DMS 273 treated with DMSO at 0.1 percent for 48 hours (cell line): ENCODE data around the gene LRRC42.
"Not testable (repeated sequence)": the region's sequence is repeated elsewhere in the genome, so short reads cannot be mapped to it uniquely, and the experiment has no call there.

Source experiments
- DNase-seq: peaks from one replicate; lab custom pipeline; 2025; lab: John Stamatoyannopoulos, UW

LRRC42 gene

DNA sequence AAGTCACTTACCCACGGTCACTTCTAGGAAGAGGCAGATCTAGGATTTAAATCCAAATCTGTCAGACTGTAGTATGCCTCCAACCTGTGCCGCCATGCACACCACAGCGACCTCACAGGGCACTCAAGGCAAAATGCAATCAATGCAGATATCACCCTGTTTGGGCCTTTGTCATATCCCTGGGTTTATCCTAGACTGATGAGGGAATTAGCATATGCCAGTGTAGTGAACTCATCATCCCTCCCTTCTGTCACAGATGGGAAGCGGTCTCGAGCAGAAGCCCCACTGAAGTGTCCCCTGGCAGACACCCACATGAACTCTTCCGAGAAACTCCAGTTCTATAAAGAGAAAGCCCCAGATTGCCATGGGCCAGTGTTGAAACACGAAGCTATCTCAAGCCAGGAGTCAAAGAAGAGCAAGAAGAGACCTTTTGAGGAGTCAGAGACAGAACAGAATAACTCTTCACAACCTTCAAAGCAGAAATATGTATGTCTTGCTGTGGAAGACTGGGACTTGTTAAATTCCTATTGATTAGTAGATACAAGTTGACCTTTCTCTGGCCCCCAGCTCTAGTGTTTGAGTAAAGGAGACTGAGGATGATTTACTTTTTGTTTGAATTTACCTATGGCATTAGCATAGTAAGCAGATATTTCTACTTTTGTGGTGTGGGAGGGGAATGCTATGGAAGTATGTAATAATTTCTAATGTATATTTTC is 21.4 kb downstream of the LRRC42 start:
- DNase-seq = no peak

DNA sequence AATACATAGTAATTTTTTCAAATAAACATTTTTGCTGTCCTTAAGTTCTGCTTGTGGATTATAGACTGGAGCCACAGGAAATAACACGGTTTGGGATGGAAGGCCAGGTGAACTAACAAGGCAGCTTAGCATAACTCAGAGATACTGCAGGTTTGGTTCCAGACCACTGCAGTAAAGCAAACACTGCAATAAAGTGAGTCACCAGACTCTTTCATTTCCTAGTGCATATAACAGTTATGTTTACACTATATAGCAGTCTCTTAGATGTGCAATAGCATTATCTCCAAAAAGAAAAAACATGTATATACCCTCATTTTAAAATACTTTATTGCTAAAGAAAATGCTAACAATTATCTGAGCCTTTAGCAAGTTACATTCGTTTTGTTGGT is 22.0 kb downstream of the LRRC42 start:
- DNase-seq = no peak

DNA sequence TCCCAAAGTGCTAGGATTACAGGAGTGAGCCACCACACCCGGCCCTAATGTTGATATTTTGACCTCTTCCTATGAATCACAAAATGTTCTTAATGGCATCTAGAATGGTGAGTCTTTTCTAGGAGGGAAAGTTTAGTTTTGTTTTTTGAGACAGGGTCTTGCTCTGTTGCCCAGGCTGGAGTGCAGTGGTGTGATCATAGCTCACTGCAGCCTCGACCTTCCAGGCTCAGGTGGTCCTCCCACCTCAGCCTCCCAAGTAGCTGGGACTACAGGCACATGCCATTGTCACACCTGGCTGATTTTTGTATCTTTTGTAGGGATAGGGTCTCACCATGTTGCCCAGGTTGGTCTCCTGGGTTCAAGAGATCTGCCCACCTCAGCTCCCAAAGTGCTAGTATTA is 23.2 kb downstream of the LRRC42 start:
- DNase-seq = not testable (repeated sequence)

DNA sequence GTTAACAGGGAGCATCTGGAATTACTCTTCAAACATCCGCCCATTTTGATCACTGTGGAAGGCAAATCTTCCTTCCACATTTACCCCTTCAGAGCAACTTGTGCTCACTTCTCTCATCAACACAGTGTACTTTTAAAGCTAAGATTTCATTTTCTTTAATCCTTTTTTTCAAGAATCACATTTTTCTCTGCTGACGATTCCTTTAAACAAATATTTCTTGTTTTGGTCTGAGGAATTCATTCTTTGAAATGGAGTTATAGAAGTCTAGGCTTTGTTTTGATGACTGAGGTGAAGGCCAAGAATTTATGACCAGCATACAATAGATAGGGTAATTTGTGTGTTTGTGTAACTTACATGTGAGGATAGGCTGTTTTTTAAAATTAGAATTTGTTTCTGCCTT is 25.6 kb downstream of the LRRC42 start:
- DNase-seq = no peak

DNA sequence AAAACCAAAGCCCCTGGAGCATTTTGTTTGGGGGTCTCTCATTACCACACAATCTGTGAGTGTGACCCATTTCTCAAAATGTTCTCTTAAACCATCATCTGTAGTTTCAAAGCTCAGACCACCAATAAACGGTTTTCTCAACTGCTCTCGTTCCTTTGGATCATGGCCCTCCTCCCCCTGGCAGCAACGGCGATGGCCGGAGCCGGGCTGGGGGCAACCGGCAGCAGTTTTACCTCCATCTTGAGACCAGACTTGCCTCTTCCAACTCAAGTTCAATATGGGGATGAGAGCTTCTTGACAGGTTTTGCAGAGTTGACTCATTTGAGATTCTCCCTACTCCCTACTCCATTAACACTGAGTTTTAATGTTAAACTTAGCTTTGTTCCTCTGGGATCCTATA is 29.7 kb downstream of the LRRC42 start:
- DNase-seq = no peak

DNA sequence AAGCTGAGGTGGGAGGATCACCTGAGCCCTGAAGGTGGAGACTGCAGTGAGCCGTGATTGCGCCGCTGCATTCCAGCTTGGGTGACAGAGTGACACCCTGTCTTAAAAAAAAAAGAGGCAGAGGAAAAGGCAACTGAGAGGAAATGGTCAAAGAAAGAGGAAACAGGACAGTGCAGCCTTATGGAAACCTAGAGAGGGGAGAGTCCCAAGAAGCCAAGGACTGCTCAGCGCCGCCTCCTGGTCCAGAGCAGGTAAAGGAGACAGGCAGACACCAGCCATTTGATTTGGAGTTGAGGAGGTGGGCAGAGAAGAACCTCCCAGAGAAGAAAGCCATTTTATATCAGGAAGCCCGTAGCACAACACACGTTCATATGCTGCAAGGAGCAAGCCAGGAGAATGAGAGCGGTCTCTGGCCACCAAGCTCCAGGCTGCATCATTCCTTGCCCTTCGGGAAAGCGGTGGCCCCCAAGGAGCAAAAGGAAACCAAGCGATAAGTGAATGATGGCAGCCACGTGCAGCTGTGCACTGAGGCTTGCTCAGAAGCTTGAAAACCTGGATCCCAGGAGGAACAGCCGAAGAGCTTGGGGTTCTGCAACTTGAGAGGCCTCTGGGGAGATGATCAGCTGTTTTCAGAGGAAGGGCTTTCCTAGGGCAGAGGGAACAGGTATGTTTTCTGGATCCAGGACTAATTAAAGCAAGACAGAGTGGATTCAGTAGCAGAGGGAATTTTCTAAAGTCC is 33.7 kb downstream of the LRRC42 start:
- no peak for DNase-seq

DNA sequence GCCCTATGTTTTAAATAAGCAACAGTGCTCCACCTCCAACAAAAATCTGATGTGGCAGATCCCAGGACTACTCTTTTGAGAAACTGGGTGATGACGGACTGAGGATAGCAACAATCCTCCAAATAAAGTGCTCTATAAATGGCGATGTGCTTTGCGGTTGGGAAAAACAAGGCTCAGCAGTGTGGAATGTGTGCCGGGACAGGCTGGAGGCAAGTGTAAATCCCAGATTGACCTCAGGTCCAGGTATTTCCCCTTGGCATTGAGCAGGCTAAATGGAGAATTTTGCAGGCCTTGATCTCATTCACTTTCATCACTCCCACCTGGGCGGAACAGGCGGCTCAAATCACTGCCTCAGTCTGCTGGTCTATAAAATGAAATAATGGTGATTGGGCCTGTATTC is 35.1 kb downstream of the LRRC42 start:
- DNase-seq = no peak

DNA sequence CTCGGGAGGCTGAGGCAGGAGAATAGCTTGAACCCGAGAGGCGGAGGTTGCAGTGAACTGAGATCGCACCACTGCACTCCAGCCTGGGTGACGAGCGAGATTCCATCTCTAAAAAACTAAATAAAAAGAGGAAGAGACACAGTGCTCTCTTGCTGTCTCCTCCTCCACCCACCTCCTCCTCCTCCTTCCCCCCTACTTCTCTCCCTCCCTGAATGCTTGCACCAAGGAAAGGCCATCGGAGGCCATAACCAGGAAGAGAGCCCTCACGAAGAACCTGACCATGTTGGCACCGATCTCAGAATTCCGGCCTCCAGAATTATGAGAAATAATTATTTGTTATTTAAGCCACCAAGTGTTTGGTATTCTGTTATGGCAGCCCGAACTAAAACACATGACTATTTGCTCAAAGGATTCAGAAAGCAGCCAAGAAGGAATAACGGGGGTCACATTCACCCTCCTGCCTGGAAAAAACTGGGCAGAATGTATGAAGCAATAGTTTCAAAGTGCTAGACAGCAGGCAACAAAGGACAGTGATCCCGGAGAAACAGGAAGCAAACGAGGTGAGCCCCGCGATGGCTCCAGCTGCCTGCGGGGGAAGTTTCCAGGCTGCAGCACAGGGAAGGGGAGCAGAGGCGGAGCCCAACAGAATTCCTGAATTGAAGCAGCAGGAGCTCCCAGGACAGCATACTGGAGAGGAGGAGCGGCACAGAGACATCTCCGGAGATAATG is 36.0 kb downstream of the LRRC42 start:
- DNase-seq = no peak

DNA sequence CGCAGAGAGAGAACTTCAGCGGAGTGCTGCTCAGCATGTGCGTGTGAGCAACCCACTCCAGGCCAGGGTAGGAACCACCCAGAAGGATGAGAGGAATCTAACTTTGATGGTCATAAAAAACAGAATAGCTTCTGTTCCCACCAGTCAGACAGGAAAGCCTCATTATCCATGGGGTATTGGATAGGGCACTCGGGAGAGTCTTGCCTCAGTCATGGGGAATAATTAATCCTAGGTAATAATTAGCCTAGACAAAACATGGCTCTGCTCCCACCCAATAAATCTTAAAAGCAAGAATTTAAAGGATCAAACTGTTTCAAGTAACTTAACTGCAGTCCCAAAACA is 36.6 kb downstream of the LRRC42 start:
- DNase-seq = no peak

DNA sequence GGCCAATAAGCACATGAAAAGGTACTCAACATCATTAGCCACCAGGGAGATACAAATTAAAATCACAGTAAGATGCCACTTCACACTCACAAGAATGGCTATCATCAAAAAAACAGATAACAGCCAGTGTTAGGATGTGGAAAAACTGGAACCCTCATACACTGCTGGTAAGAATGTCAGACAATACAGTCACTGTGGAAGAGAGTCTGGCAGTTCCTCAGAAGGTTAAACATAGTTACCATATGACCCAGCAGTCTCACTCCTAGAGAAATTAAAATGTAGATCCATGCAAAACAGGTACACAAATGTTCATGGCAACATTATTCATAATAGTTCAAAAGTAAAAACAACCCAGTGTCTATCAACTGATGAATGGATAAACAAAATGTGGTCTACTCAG is 38.6 kb downstream of the LRRC42 start:
- DNase-seq = no peak

DNA sequence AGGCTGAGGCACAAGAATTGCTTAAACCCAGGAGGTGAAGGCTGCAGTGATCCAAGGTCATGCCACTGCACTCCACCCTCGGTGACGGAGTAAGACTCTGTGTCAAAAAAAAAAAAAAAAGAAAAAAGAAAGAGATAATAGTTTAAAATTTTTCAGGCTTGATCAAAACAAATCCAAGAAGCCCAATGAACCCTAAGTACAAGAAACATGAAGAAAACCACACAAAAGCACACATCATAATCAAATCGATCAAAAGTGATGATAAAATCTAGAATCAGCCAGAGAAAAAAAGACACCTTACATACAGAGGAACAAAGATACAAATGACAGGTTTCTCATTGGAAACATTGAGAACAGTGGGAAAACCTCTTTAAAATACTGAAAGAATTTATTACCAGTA is 40.3 kb downstream of the LRRC42 start:
- no peak for DNase-seq

DNA sequence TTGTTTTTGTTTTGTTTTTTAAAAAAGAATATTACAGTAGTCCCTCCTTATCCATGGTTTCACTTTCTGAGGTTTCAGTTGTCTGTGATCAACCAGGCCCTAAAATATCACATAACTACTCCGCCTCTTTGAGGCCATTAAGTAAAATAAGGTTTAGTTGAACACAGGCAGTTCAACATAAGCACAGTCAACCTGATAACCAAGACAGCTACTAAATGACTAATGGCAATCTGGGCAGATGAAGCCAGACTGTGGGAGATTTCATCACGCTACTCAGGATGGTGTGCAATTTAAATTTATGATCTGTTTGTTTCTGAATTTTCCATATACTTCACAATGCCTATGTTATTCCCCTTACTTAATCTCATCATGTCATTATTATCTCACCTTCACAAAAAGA is 41.7 kb downstream of the LRRC42 start:
- no peak for DNase-seq

DNA sequence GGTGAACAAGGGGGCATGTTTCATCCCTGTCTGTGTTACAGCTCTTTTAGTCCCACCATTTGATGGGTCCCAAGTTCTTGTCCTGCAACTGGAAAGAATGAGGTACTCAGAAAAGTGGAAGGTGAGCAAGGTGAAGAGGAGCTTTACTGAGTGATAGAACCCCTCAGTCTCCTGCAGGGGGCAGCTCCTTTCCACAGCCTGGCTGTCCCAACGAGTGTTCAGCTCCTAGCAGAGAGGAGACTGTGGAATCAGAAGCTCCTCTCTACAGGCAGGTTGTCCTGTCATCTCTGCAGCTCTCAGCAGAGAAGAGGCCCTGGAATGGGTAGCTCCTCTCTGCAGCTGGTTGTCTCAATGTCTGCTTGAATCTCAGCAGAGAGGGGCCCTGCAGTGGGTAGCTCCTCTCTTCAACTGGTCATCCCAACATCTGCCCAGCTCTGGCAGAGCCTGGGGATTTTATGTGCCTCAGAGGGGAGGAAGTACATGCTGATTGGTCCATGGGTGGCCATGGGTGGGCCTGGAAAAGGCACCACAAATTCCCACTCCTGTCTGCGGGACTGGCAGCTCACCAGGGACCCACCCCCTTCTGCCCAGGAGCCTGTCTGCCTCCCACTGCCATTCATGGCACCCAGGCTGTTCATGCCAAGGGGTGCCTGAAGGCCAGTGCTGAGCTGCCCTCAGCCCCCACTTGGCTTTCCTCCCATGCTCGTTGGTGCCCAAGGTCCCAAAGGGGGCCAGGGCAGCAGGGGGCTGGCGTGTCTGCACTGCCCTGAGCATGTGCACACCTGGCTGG is 46.1 kb downstream of the LRRC42 start:
- DNase-seq = no peak

DNA sequence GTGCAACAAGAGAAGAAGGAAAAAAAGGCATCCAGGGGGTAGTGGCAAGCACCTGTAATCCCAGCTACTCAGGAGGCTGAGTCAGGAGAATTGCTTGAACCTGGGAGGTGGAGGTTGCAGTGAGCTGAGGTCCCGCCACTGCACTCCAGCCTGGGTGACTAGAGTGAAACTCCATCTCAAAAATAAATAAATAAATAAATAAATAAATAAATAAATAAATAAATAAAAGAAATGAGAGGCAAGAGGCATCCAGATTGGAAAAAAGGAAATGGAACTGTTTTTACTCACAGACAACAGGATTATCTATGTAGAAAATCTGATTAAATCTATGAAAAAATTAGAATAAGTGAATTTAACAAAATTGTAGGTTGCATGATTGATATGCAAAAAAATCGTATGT is 48.4 kb downstream of the LRRC42 start:
- DNase-seq = not testable (repeated sequence)

DNA sequence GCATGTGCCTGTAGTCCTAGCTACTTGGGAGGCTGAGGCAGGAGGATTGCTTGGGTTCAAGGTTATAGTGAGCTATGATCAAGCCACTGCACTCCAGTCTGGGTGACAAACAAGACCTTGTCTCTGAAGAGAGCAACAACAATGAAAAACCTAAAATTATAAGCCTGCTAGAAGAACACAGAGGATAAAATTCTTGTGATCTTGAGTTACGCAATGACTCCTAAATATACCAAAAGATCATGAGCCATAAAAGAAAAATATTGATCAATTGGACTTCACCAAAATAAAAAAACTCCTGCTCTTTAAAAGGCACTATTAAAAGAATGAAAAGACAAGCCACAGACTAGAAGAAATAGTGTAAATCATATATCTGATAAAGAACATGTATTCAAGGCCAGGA is 49.5 kb downstream of the LRRC42 start:
- DNase-seq = no peak

DNA sequence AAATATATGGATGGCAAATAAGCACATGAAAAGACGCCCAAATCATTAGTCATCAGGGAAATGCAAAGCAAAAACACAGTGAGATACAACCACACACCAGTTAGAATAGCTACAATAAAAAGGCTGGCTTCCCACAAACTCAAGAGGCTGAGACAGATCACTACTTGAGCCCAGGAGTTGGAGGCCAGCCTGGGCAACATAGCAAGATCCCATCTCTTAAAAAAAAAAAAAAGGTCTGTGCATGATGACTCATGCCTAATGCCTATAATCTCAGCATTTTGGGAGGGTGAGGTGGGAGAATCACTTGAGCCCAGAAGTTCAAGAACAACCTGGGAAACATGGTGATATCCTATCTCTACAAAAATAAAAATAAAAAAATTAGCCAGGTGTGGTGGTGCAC is 52.1 kb downstream of the LRRC42 start:
- no peak for DNase-seq

DNA sequence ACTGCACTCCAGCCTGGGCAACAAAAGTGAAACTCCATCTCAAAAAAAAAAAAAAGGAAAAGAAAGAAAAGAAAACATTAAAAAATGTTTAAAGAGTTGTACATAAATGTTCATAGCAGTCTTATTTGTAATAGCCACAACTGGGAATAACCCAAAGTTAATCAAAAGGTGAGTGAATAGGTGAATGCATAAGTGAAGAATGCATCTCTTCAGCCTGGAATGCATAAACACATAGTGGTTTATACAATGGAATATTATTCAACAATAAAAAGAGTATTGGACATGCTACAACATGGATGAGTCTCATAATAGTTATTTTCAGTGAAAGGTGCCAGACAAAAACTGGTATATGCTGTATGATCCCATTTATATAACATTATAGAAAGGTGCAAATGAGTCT is 53.8 kb downstream of the LRRC42 start:
- DNase-seq = no peak

DNA sequence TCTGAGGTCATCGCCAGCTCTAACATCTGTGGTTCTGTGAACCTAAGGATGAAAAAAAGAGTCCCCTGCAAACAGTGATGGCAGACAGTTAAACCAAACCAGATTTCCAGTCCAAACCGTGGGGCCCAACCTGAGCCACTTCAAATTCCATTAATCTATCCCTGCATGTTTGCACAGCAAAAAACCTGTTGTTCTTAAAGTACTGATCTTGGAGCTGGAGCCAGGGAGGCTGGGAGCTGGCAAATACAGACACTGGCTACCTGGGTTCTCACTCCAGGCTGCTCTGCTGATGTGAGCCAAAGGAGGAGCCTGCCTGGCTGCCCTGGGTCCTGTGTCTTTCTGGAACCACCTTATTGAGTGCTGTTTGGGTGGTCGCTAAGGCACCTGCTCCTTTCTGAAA is 55.4 kb downstream of the LRRC42 start:
- DNase-seq = no peak

DNA sequence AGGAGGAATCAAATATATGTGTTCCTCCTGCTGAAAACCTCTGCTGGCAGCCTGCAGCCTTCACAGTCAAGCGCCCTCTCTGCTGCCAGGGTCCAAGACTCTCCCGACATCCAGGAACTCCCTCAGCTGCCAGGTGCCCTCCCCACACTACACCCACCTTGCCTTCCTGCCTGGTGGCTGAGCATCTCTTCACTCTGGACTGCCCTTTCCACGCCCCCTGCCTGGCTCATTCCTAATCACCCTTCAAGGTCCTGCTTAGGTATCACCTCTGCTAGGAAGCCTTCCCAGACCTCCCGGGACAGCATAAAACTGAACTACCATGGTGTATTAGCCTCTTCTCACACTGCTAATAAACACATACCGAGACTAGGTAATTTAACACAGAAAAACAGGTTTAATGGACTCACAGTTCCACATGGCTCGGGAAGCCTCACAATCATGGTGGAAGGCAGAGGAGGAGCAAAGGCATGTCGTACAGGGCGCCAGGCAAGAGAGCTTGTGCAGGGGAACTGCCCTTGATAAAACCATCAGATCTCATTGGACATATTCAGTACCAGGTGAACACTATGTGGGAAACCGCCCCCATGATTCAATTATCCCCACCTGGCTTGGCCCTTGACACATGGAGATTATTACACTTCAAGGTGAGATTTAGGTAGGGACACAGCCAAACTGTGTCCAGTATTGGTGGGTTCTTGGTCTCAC is 56.5 kb downstream of the LRRC42 start:
- DNase-seq = no peak

DNA sequence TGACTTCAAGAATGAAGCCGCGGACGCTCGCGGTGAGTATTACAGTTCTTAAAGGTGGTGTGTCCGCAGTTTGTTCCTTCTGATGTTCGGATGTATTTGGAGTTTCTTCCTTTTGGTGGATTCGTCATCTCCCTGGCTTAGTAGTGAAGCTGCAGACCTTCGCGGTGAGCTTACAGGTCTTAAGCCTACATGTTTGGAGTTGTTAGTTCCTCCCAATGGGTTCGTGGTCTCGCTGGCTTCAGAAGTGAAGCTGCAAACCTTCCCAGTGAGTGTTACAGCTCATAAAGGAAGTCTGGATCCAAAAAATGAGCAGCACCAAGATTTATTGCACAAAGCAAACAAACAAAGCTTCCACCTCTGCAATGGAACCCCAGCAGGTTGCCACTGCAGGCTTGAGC is 57.1 kb downstream of the LRRC42 start:
- DNase-seq = no peak

DNA sequence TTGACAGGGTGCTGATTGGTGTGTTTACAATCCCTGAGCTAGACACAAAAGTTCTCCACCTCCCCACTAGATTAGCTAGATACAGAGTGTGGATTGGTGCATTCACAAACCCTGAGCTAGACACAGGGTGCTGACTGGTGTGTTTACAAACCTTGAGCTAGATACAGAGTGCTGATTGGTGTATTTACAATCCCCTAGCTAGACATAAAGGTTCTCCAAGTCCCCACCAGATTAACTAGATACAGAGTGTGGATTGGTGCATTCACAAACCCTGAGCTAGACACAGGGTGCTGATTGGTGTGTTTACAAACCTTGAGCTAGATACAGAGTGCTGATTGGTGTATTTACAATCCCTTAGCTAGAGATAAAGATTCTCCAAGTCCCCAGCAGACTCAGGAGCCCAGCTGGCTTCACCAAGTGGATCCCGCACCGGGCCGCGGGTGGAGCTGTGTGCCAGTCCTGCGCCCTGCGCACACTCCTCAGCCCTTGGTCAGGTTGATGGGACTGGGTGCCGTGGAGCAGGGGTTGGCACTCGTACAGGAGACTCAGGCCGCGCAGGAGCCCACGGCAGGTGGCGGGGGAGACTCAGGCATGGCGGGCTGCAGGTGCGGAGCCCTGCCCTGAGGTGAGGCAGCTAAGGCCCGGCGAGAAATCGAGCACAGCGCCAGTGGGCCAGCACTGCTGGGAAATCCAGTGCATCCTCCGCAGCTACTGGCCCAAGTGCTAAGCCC is 57.8 kb downstream of the LRRC42 start:
- DNase-seq = not testable (repeated sequence)
